GM18498 (cell line): Measurements from ENCODE around the gene AAR2.

Experiments used
- ATAC-seq: cut with Tn5 transposase; IDR thresholded peaks from one replicate; pipeline ENCODE4 v1.9.1; 2021; ENCODE audit warnings: mild to moderate bottlenecking, moderate library complexity; ENCODE audit not compliant: unreplicated experiment

AAR2 gene

GRCh38 chr20:36218380-36219064, 17.8 kb upstream of the AAR2 start:
- no peak for ATAC-seq

GRCh38 chr20:36219671-36220220, 16.5 kb upstream of the AAR2 start:
- no peak for ATAC-seq

GRCh38 chr20:36225666-36226065, 10.6 kb upstream of the AAR2 start:
- ATAC-seq: no peak

GRCh38 chr20:36228770-36229169, 7.5 kb upstream of the AAR2 start:
- ATAC-seq: no peak

- ATAC-seq: no peak
Observed at GRCh38 chr20:36230019-36230418, 6.3 kb upstream of the AAR2 start.

GRCh38 chr20:36231331-36231730, 4.9 kb upstream of the AAR2 start:
- ATAC-seq: no peak

GRCh38 chr20:36234771-36235320, 1.4 kb upstream of the AAR2 start:
- no peak for ATAC-seq

GRCh38 chr20:36236786-36237121, 476 bp downstream of the AAR2 start:
- peak; percentile 5 for ATAC-seq

- ATAC-seq: no peak
Observed at GRCh38 chr20:36237477-36237876, 1.2 kb downstream of the AAR2 start.

GRCh38 chr20:36238153-36238552, 1.9 kb downstream of the AAR2 start:
- ATAC-seq: no peak

GRCh38 chr20:36238760-36239159, 2.5 kb downstream of the AAR2 start:
- ATAC-seq: no peak

GRCh38 chr20:36240076-36240475, 3.8 kb downstream of the AAR2 start:
- no peak for ATAC-seq

GRCh38 chr20:36241678-36242077, 5.4 kb downstream of the AAR2 start:
- no peak for ATAC-seq

GRCh38 chr20:36243726-36244125, 7.4 kb downstream of the AAR2 start:
- no peak for ATAC-seq

GRCh38 chr20:36246401-36246800, 10.1 kb downstream of the AAR2 start:
- no peak for ATAC-seq

GRCh38 chr20:36248836-36249235, 12.6 kb downstream of the AAR2 start:
- no peak for ATAC-seq

GRCh38 chr20:36249450-36249849, 13.2 kb downstream of the AAR2 start:
- no peak for ATAC-seq

GRCh38 chr20:36251426-36251825, 15.1 kb downstream of the AAR2 start:
- no peak for ATAC-seq

GRCh38 chr20:36252511-36252910, 16.2 kb downstream of the AAR2 start:
- ATAC-seq: no peak

GRCh38 chr20:36253036-36253435, 16.8 kb downstream of the AAR2 start:
- ATAC-seq: no peak

- ATAC-seq: no peak
Observed at GRCh38 chr20:36254076-36254475, 17.8 kb downstream of the AAR2 start.

GRCh38 chr20:36255445-36255844, 19.2 kb downstream of the AAR2 start:
- no peak for ATAC-seq
